A549 treated with dexamethasone at 1 μM for 4 hours (cell line): ENCODE data around the gene OR5AL1. TPM values are rescaled to one million over a fixed set of nuclear protein-coding genes. Genes with fewer than 3 reads are reported as not detected.

Experiments
- total RNA-seq: library from RNA; stranded (reverse); fragments of 200-300 nt; extraction: Qiagen RNA extraction; gene quantifications from 5 replicates; pipeline ENCODE4 v1.2.3, GENCODE V29; 2022

OR5AL1 gene
- total RNA-seq, result not detected in 5 replicates

GRCh38 chr11:56412396-56412795, at the start of gene OR5AL1:
Gene OR5AL1 (plus strand): TSS chr11:56412696.

GRCh38 chr11:56375324-56375723, 37.2 kb upstream of the OR5AL1 start, which contains the start of gene OR8U1:
Gene OR8U1 (plus strand): TSS chr11:56375624. CDS start chr11:56375624, 0 bp downstream.

Other genes with a start within 250 kb of the OR5AL1 start
- not detected in 5 replicates for gene OR5J2, start 236.1 kb upstream of the OR5AL1 start, total RNA-seq
- not detected in 5 replicates for gene OR5T2, start 178.4 kb upstream of the OR5AL1 start, total RNA-seq
- not detected in 5 replicates for gene OR5T3, start 160.4 kb upstream of the OR5AL1 start, total RNA-seq
- not detected in 5 replicates for gene OR5T1, start 138.5 kb upstream of the OR5AL1 start, total RNA-seq
- not detected in 5 replicates for gene OR8H1, start 120.4 kb upstream of the OR5AL1 start, total RNA-seq
- not detected in 5 replicates for gene OR8K3, start 97.6 kb upstream of the OR5AL1 start, total RNA-seq
- not detected in 5 replicates for gene OR8K1, start 66.7 kb upstream of the OR5AL1 start, total RNA-seq
- not detected in 5 replicates for gene OR8J1, start 58.4 kb upstream of the OR5AL1 start, total RNA-seq
- not detected in 5 replicates for gene OR8U1, start 37.1 kb upstream of the OR5AL1 start, total RNA-seq
- not detected in 5 replicates for gene OR5M3, start 60.7 kb downstream of the OR5AL1 start, total RNA-seq
- gene OR5M8, start 78.7 kb downstream of the OR5AL1 start, total RNA-seq, result not detected in 5 replicates
- not detected in 5 replicates for gene OR5M11, start 130.6 kb downstream of the OR5AL1 start, total RNA-seq
- gene OR5M10, start 165.0 kb downstream of the OR5AL1 start, total RNA-seq, result not detected in 5 replicates
- gene OR5M1, start 202.2 kb downstream of the OR5AL1 start, total RNA-seq, result not detected in 5 replicates
- not detected in 5 replicates for gene OR5AP2, start 229.7 kb downstream of the OR5AL1 start, total RNA-seq